ENCODE measurements around the gene MED26. TPM values are rescaled to one million over a fixed set of nuclear protein-coding genes. Genes with fewer than 3 reads are reported as not detected.

Gene MED26
- total and polyA plus RNA-seq, 9 of the 15 experiments (the other 6 are each of a cell fraction or from before 2014, with no cell fraction given): 0.71 to 15.1 (median 6.2) TPM

- H3K27ac ChIP-seq (ENCODE audit: extremely low read depth, low read depth, low read length): peak overlapping the region; percentile 94; the same call in 2 of the 3 replicates
- intact Hi-C loops (cut with micrococcal nuclease): no loop called here
- ATAC-seq: peak; percentile 3
- peaks cover 38% of the 10 kb centered on the region for H3K79me2 ChIP-seq (ENCODE audit: control insufficient read depth, insufficient read depth, low read length)
- peaks cover 19 to 41% of the 10 kb centered on the region in 2 experiments for H3K4me1 ChIP-seq (replicated peaks in 1 of 2; ENCODE audit: control insufficient read depth in 2 of 2, insufficient read depth in 2 of 2, low read length in 2 of 2)
- peaks cover 48% of the 10 kb centered on the region for H3K36me3 ChIP-seq (ENCODE audit: control insufficient read depth, insufficient read depth, low read length)
- H3K9me1 ChIP-seq (ENCODE audit: control insufficient read depth, insufficient read depth, low read length): peaks cover 6% of the 10 kb centered on the region
- H3K4me2 ChIP-seq (ENCODE audit: insufficient read depth, low read length): peak overlapping the region; percentile 96
- CTCF ChIA-PET (ENCODE audit: low intra/inter-chr PET ratio): no interaction called here
- DNase-seq (ENCODE audit: extremely low read depth in 1 of 4, low spot score in 3 of 4): no peak
- H3K4me3 ChIP-seq: peak overlapping the region; percentile 87
- POLR2A ChIA-PET: interaction anchor here (1.3 kb wide), 1 partner anchor 10 kb away, joined by 3 read pairs; no protein-coding TSS in a partner anchor
- WGBS (ENCODE audit: insufficient coverage, low coverage, missing lambda C conversion rate): under 1% methylated on average over 14 of the region's 14 CpGs
- no peak for FAIRE-seq
- H3K9me3 ChIP-seq (replicated peaks; ENCODE audit: control insufficient read depth, insufficient read depth, low read depth, low read length): no peaks in the 10 kb centered on the region
- in situ Hi-C loops (cut with MboI): no loop called here
- no peaks in the 10 kb centered on the region for H3K27me3 ChIP-seq (ENCODE audit: control insufficient read depth in 2 of 2, insufficient read depth in 2 of 2, low read length in 2 of 2)
- no TSS peak for BruUV-seq (replicated peaks)
- H4K20me1 ChIP-seq (replicated peaks; ENCODE audit: control insufficient read depth, insufficient read depth, low read length): peaks cover 10% of the 10 kb centered on the region
- H3K9ac ChIP-seq (ENCODE audit: insufficient read depth in 1 of 2, low read depth in 2 of 2, low read length in 2 of 2): peak overlapping the region; percentile 89 to 94
- H2AFZ ChIP-seq (ENCODE audit: low read depth, low read length): no peak overlapping the region
- no peak for TF ChIP-seq ZNF699 (CRISPR knock-in tag; IDR thresholded peaks at IDR 0.05; ENCODE audit: insufficient replicate concordance)
- no peak for TF ChIP-seq ZNF280B (CRISPR knock-in tag; IDR thresholded peaks at IDR 0.05)
- TF ChIP-seq RBM25 (IDR thresholded peaks at IDR 0.05; ENCODE audit: low read depth, low read length, severe bottlenecking): peak; percentile 32
- peak; percentile 33; the same call in 1 of the 2 replicates for TF ChIP-seq HMGXB4 (CRISPR knock-in tag; IDR thresholded peaks at IDR 0.05)
- no peak for TF ChIP-seq VEZF1 (CRISPR knock-in tag; IDR thresholded peaks at IDR 0.05)
- no peak for TF ChIP-seq ZNF445 (CRISPR knock-in tag; IDR thresholded peaks at IDR 0.05; ENCODE audit: low read depth)
- 0 out of 2 replicates have a peak, but pooled peaks have one; percentile 32 for TF ChIP-seq PRMT5 (CRISPR knock-in tag; IDR thresholded peaks at IDR 0.05)
- TF ChIP-seq KDM1A (IDR thresholded peaks at IDR 0.05): peak; percentile 39 to 51; a peak in 2 of 4 replicates
- TF ChIP-seq PHF8 (IDR thresholded peaks at IDR 0.05; ENCODE audit: borderline replicate concordance, low read length): no peak
- TF ChIP-seq ZNF778 (CRISPR knock-in tag; IDR thresholded peaks at IDR 0.05): no peak
- TF ChIP-seq ZNF740 (CRISPR knock-in tag; IDR thresholded peaks at IDR 0.05): 0 out of 2 replicates have a peak, but pooled peaks have one; percentile 57
- TF ChIP-seq ZNF740 (tag; IDR thresholded peaks at IDR 0.05): no peak
- 0 out of 2 replicates have a peak, but pooled peaks have one; percentile 23 for TF ChIP-seq ZFP91 (CRISPR knock-in tag; IDR thresholded peaks at IDR 0.05)
- no peak for TF ChIP-seq KLF16 (IDR thresholded peaks at IDR 0.05)
- TF ChIP-seq BCOR (IDR thresholded peaks at IDR 0.05): peak; percentile 65
- no peak for TF ChIP-seq CCAR2 (IDR thresholded peaks at IDR 0.05; ENCODE audit: low read depth, low read length)
Observed at GRCh38 chr19:16659464-16659831, 31.4 kb upstream of the MED26 start.

All from K562 (cell line).